GM23248 (cell line): ENCODE measurements around the gene PTPRA.

Experiments
- EZH2 ChIP-seq: fragments of 200-600 bp; sonication (generic); IDR thresholded peaks from 2 replicates; pipeline ENCODE4 v1.6.1; 2018; ENCODE audit warnings: antibody characterized with exemption, mild to moderate bottlenecking; ENCODE audit not compliant: insufficient read depth, poor library complexity, severe bottlenecking
- EZH2phosphoT487 ChIP-seq: fragments of 200-600 bp; sonication (generic); IDR thresholded peaks from 2 replicates; pipeline ENCODE4 v1.6.1; 2018; ENCODE audit warnings: antibody characterized with exemption, moderate library complexity, mild to moderate bottlenecking, low read depth; ENCODE audit not compliant: insufficient read depth

DNA sequence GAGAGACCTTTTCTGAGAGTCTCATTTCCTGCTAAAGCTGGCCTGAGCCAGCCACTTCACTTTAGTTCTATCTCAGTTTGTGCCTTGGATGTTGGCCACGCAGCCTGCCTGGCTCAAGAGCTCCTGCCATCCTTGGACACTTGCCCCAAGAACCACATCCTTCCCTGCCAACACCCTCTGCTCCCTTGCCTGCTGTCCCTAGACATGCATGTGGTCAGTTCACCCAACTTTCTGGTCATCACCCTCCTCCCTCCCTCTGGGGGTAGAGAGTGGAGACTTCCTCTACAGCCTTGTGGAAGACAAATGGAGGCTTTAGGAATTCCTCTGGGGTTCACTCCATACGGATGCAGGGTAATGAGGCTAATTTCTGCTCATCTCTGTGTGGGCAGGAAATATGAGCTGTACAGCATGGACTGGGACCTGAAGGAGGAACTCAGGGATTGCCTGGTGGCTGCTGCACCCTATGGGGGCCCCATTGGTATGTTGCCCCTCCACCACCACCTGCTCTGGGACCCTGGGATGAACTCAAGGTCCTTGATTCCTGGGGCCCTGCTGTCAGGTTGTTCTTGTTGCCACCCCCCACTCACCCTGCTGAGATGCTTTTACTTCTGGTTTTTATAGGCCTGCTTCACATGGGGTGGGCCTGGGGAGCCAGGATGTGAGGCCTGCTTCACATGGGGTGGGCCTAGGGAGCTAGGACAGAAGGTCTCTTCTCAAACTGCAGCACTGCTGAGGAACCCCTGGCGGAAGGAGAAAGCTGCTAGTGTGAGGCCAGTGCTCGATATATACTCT is 13.8 kb upstream of the PTPRA start:
- TF ChIP-seq EZH2: no peak
- no peak for TF ChIP-seq EZH2phosphoT487
